ENCODE results near the gene MYT1.
A peak's percentile ranks its signal among the peaks of the same experiment; 100 is the strongest.

Gene MYT1

DNA sequence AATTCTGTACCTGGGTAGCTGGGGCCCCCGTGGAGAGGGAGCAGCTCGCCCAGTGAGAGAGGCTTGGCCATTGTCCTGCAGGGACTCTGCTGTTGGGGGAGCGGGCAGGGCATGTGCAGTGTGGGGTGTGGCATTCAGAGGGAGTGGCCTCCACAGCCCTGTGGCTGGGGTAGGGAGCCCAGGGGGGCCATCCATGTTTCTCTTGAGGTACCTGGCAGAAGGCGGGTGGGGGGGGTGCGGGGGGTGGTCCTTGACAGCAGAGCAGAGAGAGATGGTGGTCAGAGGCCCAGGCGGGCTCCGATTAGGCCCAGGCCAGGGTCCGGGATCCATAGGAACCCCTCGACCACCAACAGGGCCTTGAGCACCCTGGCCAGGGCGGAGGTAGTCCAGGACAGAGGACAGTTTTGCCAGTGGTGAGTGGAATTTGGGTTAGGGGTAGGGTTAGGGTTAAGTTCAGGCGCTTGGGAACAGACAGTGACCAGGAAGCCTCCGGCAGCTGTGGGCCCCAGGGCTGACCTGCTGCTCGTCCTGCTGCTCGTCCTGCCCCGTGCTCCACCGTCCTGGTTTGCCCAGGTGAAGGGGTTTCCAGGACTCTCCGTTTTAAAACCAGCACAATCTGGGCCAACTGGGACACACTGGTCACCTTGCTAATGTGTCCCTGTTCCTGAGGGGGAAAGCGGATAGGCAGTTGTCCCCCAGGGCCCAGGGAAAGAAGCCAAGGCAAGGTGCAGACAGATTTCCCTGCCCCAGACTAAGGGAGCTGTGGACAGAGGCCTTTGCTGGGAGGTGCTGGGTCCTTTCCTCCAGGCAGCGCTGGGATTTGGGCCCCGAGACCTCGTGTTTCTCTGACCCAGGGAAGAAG, 24.8 kb upstream of the MYT1 start:
- no peak for DNase-seq (ENCODE audit: low read depth in 2 of 2)

DNA sequence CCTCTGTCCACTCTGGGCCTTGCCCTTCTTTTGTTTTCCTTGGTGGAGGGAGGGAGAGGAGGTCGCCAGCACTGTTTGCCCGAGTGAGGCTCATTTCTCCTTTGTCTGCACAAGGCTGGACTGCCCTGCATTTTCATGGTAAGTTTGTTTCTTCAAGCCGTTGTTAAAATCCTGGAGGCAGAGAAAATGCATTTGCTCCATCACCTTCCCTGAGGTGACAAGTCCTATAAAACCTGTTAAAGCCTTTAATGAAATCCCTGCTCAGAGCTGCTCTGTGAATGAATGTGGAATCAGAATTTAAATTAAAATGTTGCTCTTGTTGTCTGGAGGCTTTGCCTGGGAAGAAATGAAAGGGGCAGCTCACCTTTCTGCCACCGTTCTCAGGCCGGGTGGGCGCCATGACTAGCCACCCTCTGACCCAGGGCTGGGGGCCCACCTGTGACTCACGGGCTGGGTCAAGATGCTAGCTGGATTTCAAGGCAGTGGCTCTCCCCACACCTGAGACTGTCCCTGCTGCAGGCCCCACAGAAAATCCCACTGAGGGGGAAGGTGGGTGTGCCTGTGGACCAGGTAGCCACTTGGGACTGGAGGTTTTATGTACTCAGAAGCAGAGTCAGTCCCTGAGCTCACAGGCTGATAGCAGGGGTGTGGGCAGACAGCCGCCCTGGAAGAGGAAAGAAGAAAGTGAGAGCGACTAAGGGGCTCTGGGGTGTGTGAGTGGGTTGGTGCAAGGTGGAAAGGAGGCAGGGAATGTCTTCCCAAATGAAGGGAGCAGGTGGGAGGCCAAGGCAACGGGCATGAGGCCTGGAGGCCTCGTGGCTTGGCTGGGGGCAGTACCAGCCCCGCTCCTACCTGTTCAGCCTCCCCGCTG, 24.0 kb upstream of the MYT1 start:
- no peak for DNase-seq (ENCODE audit: low read depth in 2 of 2)

DNA sequence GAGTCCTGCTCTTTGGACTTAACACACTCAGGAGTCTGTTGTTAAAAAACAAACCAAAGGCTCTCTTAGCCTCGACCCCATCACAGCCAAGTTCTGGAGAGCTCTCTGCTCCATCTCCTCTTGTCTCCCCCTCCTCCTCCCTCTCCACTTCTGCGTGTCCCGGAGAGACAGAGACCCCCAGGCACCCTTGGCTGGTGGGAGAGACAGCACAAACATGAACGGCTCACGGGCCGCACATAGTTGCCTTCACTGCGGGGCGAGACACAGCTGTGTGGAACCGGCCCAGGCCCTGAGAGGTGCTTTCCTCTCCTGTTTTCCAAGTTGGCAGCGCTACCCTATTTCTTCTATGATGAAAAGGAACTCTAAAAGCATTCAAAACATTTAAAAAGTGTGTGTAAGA, 23.3 kb upstream of the MYT1 start:
- no peak for DNase-seq (ENCODE audit: low read depth in 2 of 2)

DNA sequence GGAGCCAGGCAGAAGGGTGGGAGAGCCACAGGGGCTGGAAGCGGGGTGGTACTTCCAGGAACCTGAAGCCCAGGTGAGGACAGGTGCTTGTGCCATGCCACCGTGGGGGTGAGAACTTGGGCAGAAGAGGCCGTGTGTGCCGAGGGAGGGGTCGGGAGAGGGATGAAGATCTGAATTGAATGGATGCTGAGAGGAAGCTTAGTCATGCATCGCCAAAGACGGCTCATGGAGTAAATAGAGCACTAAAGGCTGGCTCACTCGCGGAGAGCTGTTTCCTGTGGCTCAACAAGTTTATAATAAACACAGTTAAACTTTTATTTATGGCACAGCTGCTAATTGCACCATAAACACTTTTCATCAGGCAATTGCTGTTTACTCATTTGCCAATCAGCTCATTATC, 21.7 kb upstream of the MYT1 start:
- no peak for DNase-seq (ENCODE audit: low read depth in 2 of 2)

DNA sequence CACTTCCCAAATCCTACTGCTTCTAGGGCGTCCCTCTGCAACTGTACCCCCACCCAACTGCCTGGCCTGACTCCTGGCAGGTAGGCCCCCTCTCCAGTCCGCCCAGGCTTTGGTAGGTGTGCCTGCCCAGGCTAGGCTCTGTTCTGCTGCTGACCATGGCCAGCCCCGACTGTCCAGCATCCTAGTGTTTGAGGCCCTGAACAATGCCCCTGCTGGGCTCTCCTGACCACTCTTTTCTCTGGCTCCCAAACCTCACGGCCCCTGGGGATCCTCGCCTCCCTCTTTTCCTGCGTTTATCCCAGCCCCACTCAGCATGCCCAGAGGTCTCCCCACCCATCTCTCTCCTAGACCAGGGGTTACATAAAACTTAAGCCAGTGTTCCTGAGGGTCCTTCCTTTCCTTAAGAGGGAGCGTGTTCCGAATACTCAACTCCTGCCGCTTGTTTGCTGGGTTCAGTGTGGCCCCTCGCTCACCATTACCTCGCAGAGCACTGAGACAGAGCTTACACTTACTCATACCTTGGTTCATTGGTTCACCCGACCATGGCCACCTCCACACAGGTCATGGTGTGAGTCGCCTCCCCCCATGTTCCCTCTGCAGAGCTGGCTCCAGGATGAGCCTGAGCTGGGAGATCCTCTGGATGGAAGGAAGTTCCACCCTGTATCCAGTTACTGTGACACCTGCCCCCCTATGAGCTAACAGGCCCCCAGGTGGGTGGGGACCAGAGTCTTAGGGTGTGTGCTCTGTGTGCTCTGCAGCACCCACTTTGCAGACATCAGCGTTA, 21.0 kb upstream of the MYT1 start:
- no peak for DNase-seq (ENCODE audit: low read depth in 2 of 2)

DNA sequence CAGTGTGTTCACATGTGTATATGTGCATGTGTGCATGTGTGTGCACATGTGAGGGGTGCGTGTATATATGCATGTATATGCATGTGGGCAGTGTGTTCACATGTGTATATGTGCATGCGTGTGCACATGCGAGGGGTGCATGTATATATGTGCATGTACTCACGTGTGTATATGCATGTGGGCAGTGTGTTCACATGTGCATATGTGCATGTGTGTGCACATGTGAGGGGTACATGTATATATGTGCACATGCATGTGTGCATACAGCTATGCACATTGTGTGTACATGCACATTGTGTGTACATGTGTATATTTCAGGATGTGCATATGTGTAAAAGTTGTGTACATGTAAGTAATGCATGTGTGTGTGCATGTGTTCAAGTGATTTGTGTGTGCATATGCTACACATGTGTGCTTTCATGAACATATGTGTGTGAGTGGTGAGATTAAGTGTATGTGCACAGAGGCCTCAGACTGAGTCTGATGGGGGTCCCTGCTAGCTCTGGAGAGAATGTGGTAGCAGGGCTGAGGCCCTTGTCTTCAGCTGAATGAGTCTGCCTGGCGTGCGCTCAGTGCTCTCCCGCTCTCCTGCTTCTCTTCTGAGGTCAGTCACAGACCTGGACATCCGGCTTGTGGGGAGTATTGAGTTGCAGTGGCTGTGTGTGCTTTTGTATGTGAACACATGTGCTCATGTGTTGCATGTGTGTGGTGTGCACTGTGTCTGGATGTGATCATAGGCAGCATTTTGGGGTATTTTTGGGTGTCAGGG, 19.9 kb upstream of the MYT1 start:
- no peak for DNase-seq (ENCODE audit: low read depth in 2 of 2)

DNA sequence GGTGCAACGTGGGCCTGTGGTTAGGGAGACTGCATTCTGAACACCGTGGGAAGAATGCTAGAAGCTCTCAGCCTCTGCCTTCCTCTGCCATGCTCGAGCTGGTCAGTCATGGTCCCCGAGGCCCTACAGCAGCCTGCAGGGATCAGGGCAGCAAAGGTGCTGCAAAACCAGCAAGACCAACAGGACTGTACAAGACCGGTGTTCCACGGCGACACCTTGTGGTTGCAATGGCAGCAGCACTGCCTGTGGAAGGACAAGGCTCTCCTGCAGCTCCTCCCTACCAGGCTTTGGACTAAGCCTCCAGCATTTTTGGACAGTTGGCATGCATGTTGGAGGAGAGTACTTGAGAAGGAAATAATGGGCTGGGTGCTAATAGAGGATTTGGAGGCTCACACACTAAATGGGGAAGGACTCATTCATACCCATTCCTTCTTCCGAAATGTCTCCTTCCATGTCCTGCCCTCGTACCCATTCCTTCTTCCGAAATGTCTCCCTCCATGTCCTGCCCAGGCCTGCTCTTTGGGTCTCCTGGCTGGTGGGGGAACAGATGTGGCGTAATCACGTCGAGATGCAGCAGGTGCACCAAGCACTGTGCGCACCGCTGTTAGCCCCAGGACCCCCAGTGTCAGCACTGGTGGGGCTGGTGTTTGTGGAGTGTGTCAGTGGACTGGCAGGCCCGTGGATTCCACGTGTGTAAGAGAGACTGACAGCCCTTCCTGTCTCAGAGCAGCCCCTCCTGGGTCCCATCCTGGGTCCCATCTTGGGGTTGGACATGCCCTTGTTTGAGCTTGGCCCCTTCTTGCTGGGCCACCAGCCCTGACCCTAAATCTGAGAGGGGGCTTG, 18.6 kb upstream of the MYT1 start:
- peak in 1 of 2 donors; percentile 21 for DNase-seq (ENCODE audit: low read depth in 2 of 2)

DNA sequence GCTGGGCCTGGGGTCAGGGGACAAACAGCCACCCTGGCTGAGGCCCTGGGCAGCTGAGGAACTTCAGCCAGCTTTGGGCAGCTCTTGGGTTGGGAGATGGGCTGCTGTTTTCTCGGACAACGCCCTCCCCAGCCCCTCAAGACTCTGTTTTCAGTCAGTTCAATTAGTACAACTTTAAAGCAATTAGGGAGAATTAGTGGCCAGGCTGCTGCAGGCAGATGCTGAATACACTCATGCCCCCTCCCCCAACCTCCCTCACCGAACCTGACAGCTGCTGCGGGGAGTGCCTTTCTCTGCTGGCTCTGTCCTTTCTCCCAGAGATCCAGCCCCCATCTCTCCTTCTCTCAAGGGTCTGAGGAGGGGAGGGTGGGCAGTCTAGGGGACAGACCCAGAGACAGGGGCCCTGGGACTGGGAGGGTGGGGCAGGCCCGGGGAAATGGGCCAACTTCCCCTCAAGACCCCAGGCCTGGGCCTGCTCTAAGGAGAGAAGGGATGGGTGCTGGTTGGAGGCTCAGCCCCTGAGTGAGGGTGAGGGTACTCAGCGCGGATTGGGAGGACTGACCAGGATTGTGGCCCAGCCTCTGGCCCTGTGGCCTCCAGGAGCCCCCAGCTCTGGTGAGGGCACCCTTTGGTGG, 17.8 kb upstream of the MYT1 start:
- no peak for DNase-seq (ENCODE audit: low read depth in 2 of 2)

DNA sequence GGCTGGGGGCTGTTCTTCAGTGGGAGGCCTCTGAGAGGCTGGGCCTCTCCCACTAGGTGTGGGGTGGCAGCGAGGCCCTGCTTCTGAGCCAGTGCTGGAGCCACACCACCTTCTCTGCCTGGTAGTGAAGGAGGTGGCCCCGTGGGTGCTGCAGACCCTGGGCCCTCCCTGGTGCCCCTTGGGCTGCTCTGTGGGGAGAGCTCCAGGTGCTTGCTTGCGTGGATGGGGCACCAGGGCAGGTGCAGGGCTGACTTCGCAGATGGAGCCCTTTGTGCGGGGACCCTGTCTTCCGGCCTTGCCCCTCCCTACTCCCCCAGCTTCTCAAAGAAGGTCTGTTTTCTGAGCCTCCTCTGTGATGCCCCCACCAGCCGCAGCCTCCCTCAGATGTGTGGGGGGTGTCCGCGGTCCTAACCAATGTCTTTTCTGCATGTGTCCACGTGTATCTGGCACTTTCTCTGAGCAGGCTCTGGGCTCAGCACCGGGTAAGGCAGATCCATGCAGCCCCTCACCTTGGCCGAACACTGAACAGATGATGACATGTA, 17.2 kb upstream of the MYT1 start:
- DNase-seq (ENCODE audit: low read depth in 2 of 2): no peak

DNA sequence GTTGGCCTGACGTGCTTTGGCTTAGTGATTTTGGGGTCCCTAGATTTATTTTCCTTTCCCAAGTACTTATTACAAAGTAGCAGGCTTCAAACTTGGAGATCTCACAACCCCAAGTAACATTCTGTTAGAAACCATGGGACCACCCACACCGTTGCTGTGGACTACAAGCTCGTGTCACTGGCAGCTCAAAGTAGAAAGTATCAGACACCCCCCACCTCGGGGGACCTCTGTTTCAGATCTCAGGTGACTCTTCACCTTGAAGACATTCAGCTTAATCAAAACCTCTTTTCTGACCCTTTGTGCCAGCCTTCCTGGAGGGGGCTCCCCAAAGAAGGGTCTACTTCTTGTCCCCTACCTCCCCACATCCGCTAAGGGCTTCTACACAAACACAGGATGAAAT, 15.7 kb upstream of the MYT1 start:
- no peak for DNase-seq (ENCODE audit: low read depth in 2 of 2)

DNA sequence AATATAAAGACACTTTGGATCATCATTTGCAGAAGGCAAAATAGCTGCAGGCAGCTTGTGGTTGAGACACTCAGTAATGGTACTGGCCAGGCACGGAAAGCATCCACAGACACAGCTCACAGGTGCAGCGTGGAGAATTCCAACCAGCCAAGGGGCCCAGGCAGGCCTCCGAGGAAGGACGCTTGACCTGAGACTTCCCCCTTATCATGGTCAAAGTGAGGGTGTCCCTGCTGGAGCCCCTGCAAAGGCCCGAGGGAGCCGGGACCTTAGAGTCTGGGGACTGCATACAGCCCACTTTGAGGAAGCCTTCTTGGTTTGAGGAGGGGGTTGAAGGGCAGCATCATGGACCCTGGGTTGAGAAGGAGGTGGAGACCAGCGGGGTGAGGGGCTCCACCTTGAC, 15.1 kb upstream of the MYT1 start:
- DNase-seq (ENCODE audit: low read depth in 2 of 2): no peak

DNA sequence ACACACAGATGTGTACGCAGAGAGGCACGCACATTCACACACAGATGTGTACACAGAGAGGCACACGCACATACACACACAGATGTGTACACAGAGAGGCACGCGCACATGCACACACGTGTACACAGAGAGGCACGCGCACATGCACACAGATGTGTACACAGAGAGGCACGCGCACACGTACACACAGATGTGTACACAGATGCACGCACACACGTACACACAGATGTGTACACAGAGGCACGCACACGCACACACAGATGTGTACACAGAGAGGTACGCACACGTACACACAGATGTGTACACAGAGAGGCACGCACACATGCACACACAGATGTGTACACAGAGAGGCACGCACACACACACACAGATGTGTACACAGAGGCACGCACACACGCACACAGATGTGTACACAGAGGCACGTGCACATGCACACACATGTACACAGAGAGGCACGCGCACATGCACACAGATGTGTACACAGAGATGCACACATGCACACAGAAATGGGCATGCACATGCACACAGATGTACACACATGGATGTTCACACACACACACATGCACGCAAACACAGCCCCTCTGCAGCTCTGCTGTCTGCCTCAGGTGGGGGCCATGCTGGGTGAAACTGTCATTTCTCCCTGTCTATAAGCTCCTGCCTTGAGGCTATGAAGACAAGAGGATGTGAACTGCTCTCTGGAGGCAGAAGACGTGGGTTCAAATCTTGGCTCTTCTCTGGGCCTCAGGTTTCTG, 14.3 kb upstream of the MYT1 start:
- no peak for DNase-seq (ENCODE audit: low read depth in 2 of 2)

DNA sequence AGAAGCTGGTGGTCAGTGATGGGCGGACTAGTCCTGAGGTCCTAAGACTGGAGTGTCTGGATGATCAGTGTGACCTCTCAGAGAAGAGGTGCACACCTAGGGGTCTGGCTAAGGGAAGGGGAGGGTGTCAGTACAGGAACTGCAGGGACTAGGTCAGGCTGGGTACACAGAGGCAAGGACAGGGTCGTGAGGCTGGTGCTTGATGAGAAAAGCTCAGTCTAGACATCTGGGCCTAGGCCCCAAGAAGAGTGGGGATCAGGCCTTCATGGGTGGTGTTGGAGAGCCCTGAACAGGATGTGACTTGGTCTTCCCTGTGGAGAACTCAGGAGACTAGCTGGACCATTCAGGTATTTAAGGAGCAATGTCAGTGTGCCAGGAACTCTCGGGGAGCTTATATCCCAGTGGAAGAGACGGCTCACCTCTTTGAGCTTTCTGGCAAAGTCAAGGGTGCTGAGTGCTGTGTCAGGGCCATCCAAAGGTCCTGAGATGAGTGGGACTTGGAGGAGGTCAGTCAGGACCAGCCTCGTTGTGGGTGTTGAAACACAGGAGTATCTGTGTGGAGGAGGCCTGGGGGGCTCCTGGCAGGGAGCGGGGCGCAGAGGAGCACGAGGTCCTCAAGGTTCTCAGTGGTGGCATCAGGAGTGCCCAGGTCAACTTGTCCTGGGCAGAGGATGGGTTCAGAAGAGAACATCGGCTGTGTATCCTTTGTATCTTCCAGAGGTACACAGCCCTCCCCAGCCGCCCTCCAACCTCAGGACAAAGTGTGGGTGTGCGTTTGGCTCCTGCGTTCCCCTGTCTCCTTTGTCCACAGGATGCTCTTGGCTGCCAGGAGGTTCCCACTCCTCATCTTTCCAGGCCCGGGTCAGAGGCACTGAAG, 13.3 kb upstream of the MYT1 start:
- DNase-seq (ENCODE audit: low read depth in 2 of 2): no peak

DNA sequence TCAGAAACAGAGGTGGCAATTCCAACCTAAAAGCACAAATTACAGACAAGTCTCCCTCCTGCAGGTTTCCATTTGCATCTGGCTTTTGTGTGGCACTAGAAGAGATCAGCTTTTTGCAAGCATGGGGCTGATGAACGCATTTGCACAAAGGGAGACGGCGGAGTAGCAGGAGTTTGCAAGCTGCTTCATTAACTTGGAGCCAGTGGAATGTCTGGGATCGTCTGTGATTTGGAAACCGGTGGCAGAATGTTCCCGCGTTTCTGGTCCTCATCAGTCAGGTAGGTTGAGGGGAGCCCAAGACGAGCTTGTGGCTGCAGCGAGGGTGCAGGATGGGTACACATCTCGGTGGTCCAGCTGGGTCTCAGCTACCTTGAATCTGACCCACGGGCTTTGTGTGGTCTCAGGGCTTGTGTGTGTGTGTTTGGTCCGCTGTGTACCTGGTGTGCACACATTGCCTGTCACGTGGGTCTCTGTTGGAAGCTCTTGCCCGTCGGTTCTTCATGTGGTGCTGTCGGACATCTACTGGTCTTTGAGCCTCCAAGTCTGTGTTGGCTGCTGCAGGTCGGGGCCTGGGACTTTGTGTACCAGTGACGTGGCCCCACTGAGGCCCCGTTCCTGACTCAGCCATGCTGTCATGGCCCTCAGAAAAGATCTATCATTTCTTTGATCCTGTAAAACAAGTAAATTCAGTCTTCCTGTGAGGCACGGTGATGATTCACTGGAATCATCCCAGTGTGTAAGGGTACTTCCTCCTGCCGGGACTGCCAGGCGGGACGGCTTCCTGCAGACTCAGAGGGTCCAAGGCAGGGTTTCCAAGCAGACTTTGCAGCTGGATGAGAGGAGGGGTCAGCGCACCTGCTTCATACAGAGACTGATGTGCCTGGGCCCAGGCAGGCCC, 12.4 kb upstream of the MYT1 start:
- no peak for DNase-seq (ENCODE audit: low read depth in 2 of 2)

DNA sequence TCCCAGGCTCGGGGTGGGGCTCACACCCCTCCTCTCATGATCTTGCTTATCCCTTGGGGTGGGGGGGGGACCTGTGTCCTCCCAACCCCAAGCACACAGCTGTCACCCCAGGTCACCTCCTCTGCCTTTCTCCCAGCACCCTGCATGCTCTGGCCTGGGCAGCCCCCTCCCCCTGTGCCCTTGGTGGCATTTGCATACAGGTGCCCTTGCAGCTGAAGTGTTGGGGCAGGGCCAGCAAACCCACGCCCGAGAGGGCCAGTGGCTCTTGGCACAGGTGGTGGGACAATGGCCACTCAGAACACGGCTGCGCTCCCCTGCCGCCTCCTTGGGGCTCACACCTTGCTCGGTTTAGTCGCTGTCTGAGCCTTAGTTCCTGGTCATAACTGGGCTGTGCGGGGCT, 11.3 kb upstream of the MYT1 start:
- DNase-seq (ENCODE audit: low read depth in 2 of 2): no peak

DNA sequence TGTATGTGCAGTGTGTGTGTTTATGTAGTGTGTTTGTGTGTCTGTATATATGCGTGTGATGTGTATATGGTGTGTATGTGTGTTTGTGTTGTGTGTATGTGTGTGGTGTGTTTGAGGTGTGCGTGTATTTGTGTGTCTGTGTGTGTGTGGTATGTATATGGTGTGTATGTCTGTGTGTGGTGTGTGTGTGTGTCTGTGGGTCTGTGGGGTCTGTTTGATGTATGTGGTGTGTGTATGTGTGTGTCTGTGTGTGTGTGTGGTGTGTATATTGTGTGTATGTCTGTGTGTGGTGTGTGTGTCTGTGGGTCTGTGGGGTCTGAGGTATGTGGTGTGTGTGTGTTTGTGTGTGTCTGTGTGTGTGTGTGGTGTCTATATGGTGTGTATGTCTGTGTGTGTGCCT, 10.8 kb upstream of the MYT1 start:
- DNase-seq (ENCODE audit: low read depth in 2 of 2): no peak

All from stimulated activated CD4-positive, alpha-beta T cell treated with anti-CD3 and anti-CD28 coated beads, Interleukin-15, amount 100 ng/mL, for 48 hours (primary cell).